Naive thymus-derived CD4-positive, alpha-beta T cell (primary cell): Measurements from ENCODE around the gene TAOK1. TPM values are rescaled to one million over a fixed set of nuclear protein-coding genes. Genes with fewer than 3 reads are reported as not detected.

Experiments
- ATAC-seq: fragments of 150-1000 bp; cut with Tn5 transposase; 2 replicates; pipeline ENCODE4 v1.10.0; 2021; ENCODE audit warnings: mild to moderate bottlenecking, moderate library complexity
- CTCF ChIA-PET: fragments of 350-600 bp; sonication (Branson Sonifier 250); formaldehyde crosslinking; loops from one replicate; lab custom pipeline; 2021; ENCODE audit warnings: antibody characterized with exemption; lab: Charles Lee
- POLR2A ChIA-PET: fragments of 350-600 bp; sonication (Branson Sonifier 250); formaldehyde crosslinking; loops from one replicate; lab custom pipeline; 2021; ENCODE audit warnings: antibody characterized with exemption, inconsistent platforms; lab: Charles Lee
- DNase-seq, 9 donors: peaks; one replicate each; pipeline versions ENCODE4 v3.0.0 to v3.0.0-alpha.2; 2020 to 2022; ENCODE audit warnings: mixed read lengths in 1 of 9
- H3K27ac ChIP-seq: one replicate; pipeline ENCODE4 v1.7.0; 2013; ENCODE audit warnings: mild to moderate bottlenecking, low read depth, low read length, moderate library complexity
- H3K27me3 ChIP-seq, 2 donors: one replicate each; pipeline ENCODE4 v1.7.0; 2013; ENCODE audit warnings: low read length in 2 of 2, mild to moderate bottlenecking in 2 of 2, moderate library complexity in 2 of 2; ENCODE audit not compliant: control insufficient read depth in 2 of 2, insufficient read depth in 2 of 2
- H3K36me3 ChIP-seq, 3 experiments: 1 replicate in 2 of 3; 2 replicates in 1 of 3; pipeline ENCODE4 v1.7.0; 2013; ENCODE audit warnings: low read length in 3 of 3, mild to moderate bottlenecking in 3 of 3, moderate library complexity in 1 of 3; ENCODE audit not compliant: insufficient read depth in 3 of 3, control insufficient read depth in 2 of 3
- H3K4me1 ChIP-seq, 2 donors: one replicate each; pipeline ENCODE4 v1.7.0; 2013; ENCODE audit warnings: low read length in 2 of 2, mild to moderate bottlenecking in 2 of 2, moderate library complexity in 1 of 2; ENCODE audit not compliant: control insufficient read depth in 2 of 2, insufficient read depth in 2 of 2
- H3K4me3 ChIP-seq: 2 replicates; pipeline ENCODE4 v1.7.0; 2013; ENCODE audit warnings: mild to moderate bottlenecking, low read length
- H3K9me3 ChIP-seq, 3 experiments: 1 replicate in 2 of 3; 2 replicates in 1 of 3; pipeline ENCODE4 v1.7.0; 2013; ENCODE audit warnings: low read length in 3 of 3; ENCODE audit not compliant: control insufficient read depth in 2 of 3
- H3K27ac Mint-ChIP-seq, 9 donors: one replicate each; pipeline ENCODE4 v1.8.0; 2020 to 2022; ENCODE audit warnings: mixed read lengths in 9 of 9, mild to moderate bottlenecking in 8 of 9, moderate library complexity in 5 of 9, inconsistent platforms in 2 of 9
- H3K27me3 Mint-ChIP-seq, 5 donors: one replicate each; pipeline ENCODE4 v1.8.0; 2021 to 2022; ENCODE audit warnings: mixed read lengths in 5 of 5, mild to moderate bottlenecking in 1 of 5
- H3K36me3 Mint-ChIP-seq, 5 donors: one replicate each; pipeline ENCODE4 v1.8.0; 2020 to 2022; ENCODE audit warnings: mixed read lengths in 5 of 5, mild to moderate bottlenecking in 3 of 5, inconsistent platforms in 1 of 5
- H3K4me1 Mint-ChIP-seq, 7 donors: one replicate each; pipeline ENCODE4 v1.8.0; 2020 to 2022; ENCODE audit warnings: mixed read lengths in 7 of 7, mild to moderate bottlenecking in 3 of 7, inconsistent platforms in 1 of 7
- H3K4me3 Mint-ChIP-seq, 10 donors: one replicate each; pipeline ENCODE4 v1.8.0; 2020 to 2022; ENCODE audit warnings: mild to moderate bottlenecking in 10 of 10, mixed read lengths in 10 of 10, moderate library complexity in 6 of 10, inconsistent platforms in 2 of 10
- H3K9me3 Mint-ChIP-seq, 11 donors: one replicate each; pipeline ENCODE4 v1.8.0; 2020 to 2022; ENCODE audit warnings: mixed read lengths in 11 of 11, mild to moderate bottlenecking in 4 of 11, inconsistent platforms in 1 of 11, moderate library complexity in 1 of 11
- intact Hi-C, 2 donors: fragments of 100-400 bp; cut with micrococcal nuclease; formaldehyde crosslinking; loops; one replicate each; pipeline ENCODE4 v1.15.1; 2023
- polyA plus RNA-seq, 2 donors: library from polyadenylated mRNA; unstranded; fragments of 300-500 nt; fragmentation: Illumina TruSeq; gene quantifications; one replicate each; pipeline ENCODE4 v1.2.3, GENCODE V29; 2021
- total RNA-seq, 6 experiments: library from RNA in 5 of 6; stranded (reverse) in 5 of 6; gene quantifications; 1 replicate in 5 of 6; 2 replicates in 1 of 6; pipeline ENCODE4 v1.2.3 and lab custom pipeline; 2021 to 2026

TAOK1 gene
- total and polyA plus RNA-seq, 7 experiments from 2014 or later = 2.2 to 70.1 (median 63.9) TPM

- Mint-ChIP-seq H3K4me3 (peak overlapping the region in 7 of 10 donors; percentile 16 to 94 (median 63)), H3K36me3 (no peaks in the 10 kb centered on the region), H3K9me3 (no peaks in the 10 kb centered on the region), H3K4me1 (peaks cover 6 to 31% (median 25%) of the 10 kb centered on the region in 7 donors), H3K27ac (no peak overlapping the region), H3K27me3 (peaks cover 0 to 2% (median 0%) of the 10 kb centered on the region in 5 donors)
- H3K27ac ChIP-seq = no peak overlapping the region
- POLR2A ChIA-PET = interaction anchor here (1.5 to 5.0 kb wide), 2 partner anchors 10 to 22 kb away, joined by 4 to 59 read pairs; no protein-coding TSS in a partner anchor
- no peaks in the 10 kb centered on the region for H3K36me3 ChIP-seq
- intact Hi-C loops = loop anchor here in 1 of 2 donors (2.0 kb wide), 1 partner anchor 15 kb away; no protein-coding TSS in a partner anchor
- no peaks in the 10 kb centered on the region for H3K27me3 ChIP-seq
- peaks cover 28% of the 10 kb centered on the region in 2 donors for H3K4me1 ChIP-seq
- H3K4me3 ChIP-seq = no peak overlapping the region
- ATAC-seq = no peak
- CTCF ChIA-PET = interaction anchor here (0.7 kb wide), 1 partner anchor 18 kb away, joined by 3 read pairs; no protein-coding TSS in a partner anchor
- no peak for DNase-seq
- no peaks in the 10 kb centered on the region for H3K9me3 ChIP-seq
Measured at GRCh38 chr17:29595107-29595942, 205.2 kb downstream of the TAOK1 start.

GRCh38 chr17:29595943-29596774 lies 206.0 kb downstream of the TAOK1 start:
- H3K27me3 ChIP-seq = no peaks in the 10 kb centered on the region
- no peak for ATAC-seq
- Mint-ChIP-seq H3K4me3 (no peak overlapping the region), H3K27me3 (peaks cover 0 to 2% (median 0%) of the 10 kb centered on the region in 5 donors), H3K4me1 (peaks cover 0 to 23% (median 17%) of the 10 kb centered on the region in 7 donors), H3K27ac (no peak overlapping the region), H3K36me3 (no peaks in the 10 kb centered on the region), H3K9me3 (no peaks in the 10 kb centered on the region)
- no peaks in the 10 kb centered on the region for H3K36me3 ChIP-seq
- peaks cover 20% of the 10 kb centered on the region in 2 donors for H3K4me1 ChIP-seq
- no peak for DNase-seq
- CTCF ChIA-PET = interaction anchor here (0.7 to 3.9 kb wide), 2 partner anchors 17 to 21 kb away, joined by 3 to 14 read pairs; no protein-coding TSS in a partner anchor
- intact Hi-C loops = loop anchor here in 1 of 2 donors (2.0 kb wide), 1 partner anchor 15 kb away; no protein-coding TSS in a partner anchor
- no peak overlapping the region for H3K27ac ChIP-seq
- POLR2A ChIA-PET = interaction anchor here (0.7 to 1.0 kb wide), 3 partner anchors 11 to 78 kb away, joined by 3 read pairs; no protein-coding TSS in a partner anchor
- no peak overlapping the region for H3K4me3 ChIP-seq
- no peaks in the 10 kb centered on the region for H3K9me3 ChIP-seq

GRCh38 chr17:29596811-29597210 lies 206.6 kb downstream of the TAOK1 start:
- intact Hi-C loops = no loop called here
- peaks cover 0 to 16% (median 11%) of the 10 kb centered on the region in 7 donors for H3K4me1 Mint-ChIP-seq
- no peak for DNase-seq

GRCh38 chr17:29597361-29598172 lies 207.4 kb downstream of the TAOK1 start:
- no peaks in the 10 kb centered on the region for H3K9me3 ChIP-seq
- peaks cover 7 to 8% of the 10 kb centered on the region in 2 donors for H3K4me1 ChIP-seq
- Mint-ChIP-seq H3K27me3 (peaks cover 0 to 2% (median 0%) of the 10 kb centered on the region in 5 donors), H3K4me3 (no peak overlapping the region), H3K36me3 (no peaks in the 10 kb centered on the region), H3K9me3 (no peaks in the 10 kb centered on the region), H3K27ac (no peak overlapping the region), H3K4me1 (peaks cover 0 to 9% (median 3%) of the 10 kb centered on the region in 7 donors)
- no peaks in the 10 kb centered on the region for H3K27me3 ChIP-seq
- POLR2A ChIA-PET = interaction anchor here (1.0 kb wide), 1 partner anchor 19 kb away, joined by 3 read pairs; no protein-coding TSS in a partner anchor
- CTCF ChIA-PET = interaction anchor here (1.0 to 3.9 kb wide), 2 partner anchors 16 to 19 kb away, joined by 3 to 14 read pairs; no protein-coding TSS in a partner anchor
- DNase-seq (no peak), ATAC-seq (no peak)
- H3K36me3 ChIP-seq = no peaks in the 10 kb centered on the region
- intact Hi-C loops = no loop called here
- no peak overlapping the region for H3K27ac ChIP-seq
- no peak overlapping the region for H3K4me3 ChIP-seq

More at GRCh38 chr17:29596811-29597210, 206.6 kb downstream of the TAOK1 start:
- H3K27me3 Mint-ChIP-seq = peaks cover 0 to 2% (median 0%) of the 10 kb centered on the region in 5 donors
- CTCF ChIA-PET = interaction anchor here (3.9 kb wide), 1 partner anchor 20 kb away, joined by 14 read pairs; no protein-coding TSS in a partner anchor
- H3K36me3 Mint-ChIP-seq = no peaks in the 10 kb centered on the region
- H3K27ac ChIP-seq = no peak overlapping the region
- peaks cover 13% of the 10 kb centered on the region in 2 donors for H3K4me1 ChIP-seq
- H3K9me3 Mint-ChIP-seq = no peaks in the 10 kb centered on the region
- H3K9me3 ChIP-seq = no peaks in the 10 kb centered on the region
- H3K4me3 ChIP-seq = no peak overlapping the region
- no peaks in the 10 kb centered on the region for H3K27me3 ChIP-seq
- peak overlapping the region in 1 of 10 donors; percentile 58 for H3K4me3 Mint-ChIP-seq
- no peak overlapping the region for H3K27ac Mint-ChIP-seq
- H3K36me3 ChIP-seq = no peaks in the 10 kb centered on the region
- POLR2A ChIA-PET = interaction anchor here (1.0 kb wide), 1 partner anchor 18 kb away, joined by 3 read pairs; no protein-coding TSS in a partner anchor
- ATAC-seq = no peak
